HepG2 (cell line): Measurements from ENCODE around the gene COL5A1. TPM values are rescaled to one million over a fixed set of nuclear protein-coding genes. Genes with fewer than 3 reads are reported as not detected.
A peak's percentile ranks its signal among the peaks of the same experiment; 100 is the strongest.
"Not testable (repeated sequence)": the region's sequence is repeated elsewhere in the genome, so short reads cannot be mapped to it uniquely, and the experiment has no call there.

ENCODE experiments used
- ATAC-seq: fragments of 200-7000 bp; cut with Tn5 transposase; 3 replicates; pipeline ENCODE4 v1.9.1; 2020; ENCODE audit warnings: mild to moderate bottlenecking, moderate library complexity
- BruUV-seq: library from RNA; stranded (reverse); fragments of 400-500 nt; replicated peaks from 2 replicates; lab custom pipeline; 2021; lab: Mats Ljungman, UMichigan
- CTCF ChIA-PET: fragments of 300-600 bp; formaldehyde crosslinking; extraction: SDS; loops from one replicate; lab custom pipeline; 2021; ENCODE audit warnings: low total read pairs, inconsistent platforms, low intra/inter-chr PET ratio; lab: Yijun Ruan, JAX
- POLR2A ChIA-PET: fragments of 350-600 bp; sonication (Branson Sonifier 250); formaldehyde crosslinking; loops from one replicate; lab custom pipeline; 2020; ENCODE audit warnings: antibody characterized with exemption, inconsistent platforms; lab: Yijun Ruan, JAX
- DNase-seq: peaks from one replicate; pipeline ENCODE4 v3.0.0-alpha.2; 2015; ENCODE audit warnings: low spot score
- FAIRE-seq: peaks from 3 replicates; lab custom pipeline; 2011; peaks lifted over from hg19 to GRCh38; lab: Jason Lieb, UNC
- H2AFZ ChIP-seq: one replicate; pipeline ENCODE4 v1.6.1; 2011; ENCODE audit warnings: low read length, inconsistent platforms
- H3K27ac ChIP-seq: fragments of 300-600 bp; 3 replicates; pipeline ENCODE4 v1.8.0; 2011; ENCODE audit warnings: mixed run types, mild to moderate bottlenecking, mixed read lengths, low read length, inconsistent platforms; ENCODE audit not compliant: insufficient read depth; ENCODE audit errors: extremely low read length
- H3K27me3 ChIP-seq, 2 experiments: fragments of 200-600 bp in 1 of 2; 2 replicates in 1 of 2; 3 replicates in 1 of 2; pipeline versions ENCODE4 v1.6.0 to v1.8.0; 2011; ENCODE audit warnings: low read length in 2 of 2, mild to moderate bottlenecking in 2 of 2, moderate library complexity in 2 of 2, inconsistent platforms in 1 of 2; ENCODE audit not compliant: insufficient read depth in 2 of 2, control insufficient read depth in 1 of 2
- H3K36me3 ChIP-seq, 2 experiments: fragments of 200-600 bp in 1 of 2; replicated peaks in 1 of 2; 2 replicates in 1 of 2; 3 replicates in 1 of 2; pipeline versions ENCODE4 v1.5.1 to v1.8.0; 2011; ENCODE audit warnings: low read length in 2 of 2, inconsistent platforms in 1 of 2; ENCODE audit not compliant: insufficient read depth in 2 of 2, control insufficient read depth in 1 of 2
- H3K4me1 ChIP-seq: 2 replicates; pipeline ENCODE4 v1.5.1; 2012; ENCODE audit warnings: low read length, inconsistent platforms; ENCODE audit not compliant: insufficient read depth
- H3K4me2 ChIP-seq: 2 replicates; pipeline ENCODE4 v1.6.0; 2011; ENCODE audit warnings: low read depth, low read length, inconsistent platforms
- H3K4me3 ChIP-seq, 3 experiments: fragments of 200-600 bp in 1 of 3; sonication (generic), shearing (Covaris generic) in 1 of 3; replicated peaks in 1 of 3; 2 replicates each; pipeline ENCODE4 v1.5.1; 2011 to 2016; ENCODE audit warnings: low read length in 3 of 3, inconsistent platforms in 2 of 3, low read depth in 2 of 3, mild to moderate bottlenecking in 2 of 3, control low read depth in 1 of 3, mixed read lengths in 1 of 3; ENCODE audit not compliant: insufficient read depth in 1 of 3
- H3K79me2 ChIP-seq: one replicate; pipeline ENCODE4 v1.6.1; 2011; ENCODE audit warnings: low read length, inconsistent platforms; ENCODE audit not compliant: insufficient read depth
- H3K9ac ChIP-seq: 2 replicates; pipeline ENCODE4 v1.6.0; 2011; ENCODE audit warnings: mild to moderate bottlenecking, low read depth, low read length, inconsistent platforms; ENCODE audit not compliant: insufficient read depth
- H3K9me3 ChIP-seq: 2 replicates; pipeline ENCODE4 v1.5.1; 2012; ENCODE audit warnings: mild to moderate bottlenecking, low read length
- H4K20me1 ChIP-seq: 2 replicates; pipeline ENCODE4 v1.6.0; 2011; ENCODE audit warnings: inconsistent platforms, mild to moderate bottlenecking, low read length, moderate library complexity; ENCODE audit not compliant: insufficient read depth
- ATF7 ChIP-seq, 2 experiments: fragments of 450-650 bp in 1 of 2; sonication (generic) in 1 of 2; formaldehyde crosslinking in 1 of 2; IDR thresholded peaks; 2 replicates each; pipeline versions ENCODE4 v1.4.0 to v1.6.1; 2016 to 2020; ENCODE audit warnings: antibody characterized with exemption in 1 of 2, mild to moderate bottlenecking in 1 of 2, missing genetic modification reagents in 1 of 2
- BCL6 ChIP-seq: IDR thresholded peaks from 2 replicates; pipeline ENCODE4 v1.6.1; 2016; ENCODE audit warnings: missing genetic modification reagents, missing compliant biosample characterization
- DNMT3B ChIP-seq: conservative IDR thresholded peaks from 2 replicates; pipeline ENCODE4 v1.6.1; 2016; ENCODE audit warnings: missing biosample characterization, control low read depth
- FOXJ3 ChIP-seq: sonication (generic); formaldehyde crosslinking; IDR thresholded peaks from 2 replicates; pipeline ENCODE4 v1.4.0; 2020; ENCODE audit warnings: missing genetic modification reagents, mild to moderate bottlenecking, borderline replicate concordance
- GZF1 ChIP-seq: sonication (generic); formaldehyde crosslinking; IDR thresholded peaks from 2 replicates; pipeline ENCODE4 v1.5.1; 2020; ENCODE audit warnings: mild to moderate bottlenecking, missing genetic modification reagents
- REL ChIP-seq: sonication (generic); formaldehyde crosslinking; conservative IDR thresholded peaks from 2 replicates; pipeline ENCODE4 v1.8.0; 2022; ENCODE audit warnings: mild to moderate bottlenecking, missing genetic modification reagents, moderate library complexity
- REPIN1 ChIP-seq: sonication (generic); formaldehyde crosslinking; IDR thresholded peaks from 2 replicates; pipeline ENCODE4 v1.8.0; 2022; ENCODE audit warnings: missing genetic modification reagents, low read depth, mild to moderate bottlenecking, borderline replicate concordance
- SOX6 ChIP-seq, 2 experiments: fragments of 450-650 bp in 1 of 2; sonication (generic) in 1 of 2; formaldehyde crosslinking in 1 of 2; IDR thresholded peaks; 2 replicates each; pipeline versions ENCODE4 v1.4.0 to v1.6.1; 2017 to 2020; ENCODE audit warnings: antibody characterized with exemption in 1 of 2, mild to moderate bottlenecking in 1 of 2, missing genetic modification reagents in 1 of 2
- TRIM22 ChIP-seq: fragments of 450-650 bp; IDR thresholded peaks from 2 replicates; pipeline ENCODE4 v1.6.1; 2017
- TSC22D2 ChIP-seq: sonication (generic); formaldehyde crosslinking; IDR thresholded peaks from 2 replicates; pipeline ENCODE4 v1.5.1; 2020; ENCODE audit warnings: missing genetic modification reagents, mild to moderate bottlenecking, borderline replicate concordance
- ZNF17 ChIP-seq: sonication (generic); formaldehyde crosslinking; IDR thresholded peaks from 2 replicates; pipeline ENCODE4 v1.5.0; 2020; ENCODE audit warnings: mild to moderate bottlenecking, missing genetic modification reagents
- ZNF180 ChIP-seq: sonication (generic); formaldehyde crosslinking; IDR thresholded peaks from 2 replicates; pipeline ENCODE4 v1.4.0; 2020; ENCODE audit warnings: low read depth, missing genetic modification reagents, borderline replicate concordance
- ZNF253 ChIP-seq: sonication (generic); formaldehyde crosslinking; IDR thresholded peaks from 2 replicates; pipeline ENCODE4 v1.8.0; 2022; ENCODE audit warnings: mild to moderate bottlenecking, missing genetic modification reagents, borderline replicate concordance
- ZNF296 ChIP-seq: sonication (generic); formaldehyde crosslinking; conservative IDR thresholded peaks from 2 replicates; pipeline ENCODE4 v1.5.0; 2020; ENCODE audit warnings: mild to moderate bottlenecking, missing genetic modification reagents
- ZNF431 ChIP-seq: sonication (generic); formaldehyde crosslinking; IDR thresholded peaks from 2 replicates; pipeline ENCODE4 v1.9.0; 2022; ENCODE audit warnings: missing genetic modification reagents, low read depth, mild to moderate bottlenecking, borderline replicate concordance
- ZNF746 ChIP-seq: sonication (generic); formaldehyde crosslinking; IDR thresholded peaks from 2 replicates; pipeline ENCODE4 v1.8.0; 2022; ENCODE audit warnings: mild to moderate bottlenecking, missing genetic modification reagents
- ZNF883 ChIP-seq: sonication (generic); formaldehyde crosslinking; IDR thresholded peaks from 2 replicates; pipeline ENCODE4 v1.5.1; 2020; ENCODE audit warnings: mild to moderate bottlenecking, missing genetic modification reagents; ENCODE audit errors: not compliant biosample characterization
- WGBS: methylation state at CpG from one replicate; pipeline ENCODE4 v1.1.6; 2017; ENCODE audit warnings: low lambda C conversion rate; 5-methylcytosine and 5-hydroxymethylcytosine counted together
- in situ Hi-C: cut with HindIII; loops from 2 replicates; pipeline ENCODE4 v1.10.0; 2017; ENCODE audit warnings: low pct_unique_long_range_greater_than_20kb; ENCODE audit not compliant: extremely low pct_ligation_motif_present
- intact Hi-C: fragments of 100-400 bp; cut with micrococcal nuclease; formaldehyde crosslinking; loops from one replicate; pipeline ENCODE4 v1.10.0; 2022; ENCODE audit not compliant: unreplicated experiment
- polyA plus RNA-seq, 8 experiments: library from polyadenylated mRNA; depleted of rRNA in 3 of 8; stranded (reverse) in 7 of 8; unstranded in 1 of 8; fragments of >200 nt; fragmentation: Illumina TruSeq in 4 of 8; extraction: Trizol in 4 of 8; gene quantifications; 2 replicates each; pipeline versions ENCODE4 v1.2.1 to v1.2.3, GENCODE V29; 2011 to 2016; ENCODE audit warnings: low read depth in 4 of 8, missing spikeins in 1 of 8, mixed read lengths in 1 of 8; ENCODE audit not compliant: insufficient read depth in 1 of 8
- total RNA-seq, 5 experiments: library from RNA; depleted of rRNA; stranded (reverse); fragments of >200 nt; fragmentation: Illumina TruSeq; extraction: Trizol; gene quantifications; 2 replicates each; pipeline ENCODE4 v1.2.3, GENCODE V29; 2016; ENCODE audit warnings: low read depth in 1 of 5

Gene COL5A1
- total and polyA plus RNA-seq, 2 of the 13 experiments (the other 11 are each of a cell fraction or from before 2014, with no cell fraction given): not detected

DNA sequence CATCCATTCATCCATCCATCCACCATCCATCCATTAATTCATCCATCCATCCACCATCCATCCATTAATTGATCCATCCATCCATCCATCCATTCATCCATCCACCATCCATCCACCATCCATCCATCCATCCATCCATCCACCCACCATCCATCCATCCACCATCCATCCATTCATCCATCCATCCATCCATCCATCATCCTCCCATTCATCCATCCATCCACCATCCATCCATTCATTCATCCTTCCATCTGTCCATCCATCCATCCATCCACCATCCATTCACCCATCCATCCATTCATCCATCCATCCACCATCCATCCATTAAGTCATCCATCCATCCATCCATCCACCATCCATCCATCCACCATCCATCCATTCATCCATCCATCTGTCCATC, 43.3 kb downstream of the COL5A1 start:
- POLR2A ChIA-PET, H3K4me1 ChIP-seq, ATAC-seq, H3K79me2 ChIP-seq, DNase-seq, H3K27ac ChIP-seq, intact Hi-C loops, in situ Hi-C loops, FAIRE-seq, H3K4me2 ChIP-seq, H3K36me3 ChIP-seq, H3K9ac ChIP-seq, H2AFZ ChIP-seq, H3K4me3 ChIP-seq, CTCF ChIA-PET, BruUV-seq, H4K20me1 ChIP-seq: not testable (repeated sequence)
- 0 out of 2 replicates have a peak, but pooled peaks have one; percentile 54 for TF ChIP-seq TRIM22
- Histone ChIP-seq H3K27me3 (peaks cover 4 to 45% of the 10 kb centered on the region in 2 experiments; a peak in 4 of 5 replicates), H3K9me3 (peaks cover 10% of the 10 kb centered on the region)

GRCh38 chr9:134685784-134686183, 44.2 kb downstream of the COL5A1 start:
- H3K4me2 ChIP-seq: no peak overlapping the region
- no peak for ATAC-seq
- H3K9ac ChIP-seq: no peak overlapping the region
- H3K4me1 ChIP-seq: no peaks in the 10 kb centered on the region
- in situ Hi-C loops: no loop called here
- peaks cover 4 to 45% of the 10 kb centered on the region in 2 experiments; a peak in 4 of 5 replicates for H3K27me3 ChIP-seq
- H3K79me2 ChIP-seq: no peaks in the 10 kb centered on the region
- no peak for DNase-seq
- FAIRE-seq: no peak
- no TSS peak for BruUV-seq
- H3K36me3 ChIP-seq: no peaks in the 10 kb centered on the region
- peaks cover 10% of the 10 kb centered on the region for H3K9me3 ChIP-seq
- ChIA-PET POLR2A (no interaction called here), CTCF (no interaction called here)
- H4K20me1 ChIP-seq: no peaks in the 10 kb centered on the region; the same call in 1 of the 2 replicates
- WGBS: 19% methylated on average over 3 of the region's 3 CpGs
- intact Hi-C loops: no loop called here
- no peak overlapping the region for H2AFZ ChIP-seq
- TF ChIP-seq SOX6 (IDR thresholded peaks at IDR 0.05) (no peak), SOX6 (CRISPR knock-in tag; IDR thresholded peaks at IDR 0.05) (no peak), BCL6 (CRISPR knock-in tag) (no peak), REPIN1 (CRISPR knock-in tag) (no peak), DNMT3B (no peak), ZNF883 (CRISPR knock-in tag) (no peak), ZNF746 (CRISPR knock-in tag) (no peak), ZNF17 (no peak), ATF7 (IDR thresholded peaks at IDR 0.05) (no peak), ATF7 (CRISPR knock-in tag; IDR thresholded peaks at IDR 0.05) (no peak), GZF1 (CRISPR knock-in tag) (no peak), REL (no peak), ZNF431 (CRISPR knock-in tag) (no peak), ZNF253 (CRISPR knock-in tag) (no peak), ZNF180 (no peak), TSC22D2 (CRISPR knock-in tag) (no peak), FOXJ3 (CRISPR knock-in tag) (no peak), ZNF296 (CRISPR knock-in tag) (no peak)
- H3K27ac ChIP-seq: no peak overlapping the region
- H3K4me3 ChIP-seq: no peak overlapping the region
